OCI-LY7 (cell line): Measurements from ENCODE around the gene MAN2C1. TPM values are rescaled to one million over a fixed set of nuclear protein-coding genes. Genes with fewer than 3 reads are reported as not detected.

Experiments
- BruUV-seq: library from RNA; stranded (reverse); fragments of 400-500 nt; replicated peaks from 2 replicates; lab custom pipeline; 2021; lab: Mats Ljungman, UMichigan
- CTCF ChIA-PET: fragments of 300-600 bp; sonication (Branson Sonifier 250); formaldehyde crosslinking; loops from one replicate; lab custom pipeline; 2022; ENCODE audit warnings: antibody characterized with exemption; ENCODE audit not compliant: unreplicated experiment; lab: Charles Lee
- POLR2A ChIA-PET: fragments of 300-600 bp; sonication (Branson Sonifier 250); formaldehyde crosslinking; loops from one replicate; lab custom pipeline; 2022; ENCODE audit warnings: antibody characterized with exemption; lab: Charles Lee
- DNase-seq: peaks from one replicate; pipeline ENCODE4 v3.0.0-alpha.2; 2015; ENCODE audit warnings: low spot score
- H2AFZ ChIP-seq: fragments of 200-600 bp; sonication (generic), shearing (Covaris generic); 2 replicates; pipeline ENCODE4 v1.6.1; 2014; ENCODE audit warnings: mild to moderate bottlenecking, antibody characterized with exemption, low read length, moderate library complexity
- H3K27ac ChIP-seq: fragments of 200-600 bp; sonication (generic); 2 replicates; pipeline ENCODE4 v1.5.1; 2014; ENCODE audit warnings: mixed run types, low read depth, mild to moderate bottlenecking, moderate library complexity, low read length, inconsistent platforms; ENCODE audit not compliant: poor library complexity, severe bottlenecking
- H3K36me3 ChIP-seq: fragments of 200-600 bp; sonication (generic); 2 replicates; pipeline ENCODE4 v1.6.1; 2014; ENCODE audit warnings: mild to moderate bottlenecking, antibody characterized with exemption, low read length, moderate library complexity, mixed read lengths; ENCODE audit not compliant: insufficient read depth
- H3K4me1 ChIP-seq: fragments of 200-600 bp; sonication (generic); 2 replicates; pipeline ENCODE4 v1.5.1; 2014; ENCODE audit warnings: mild to moderate bottlenecking, low read length; ENCODE audit not compliant: insufficient read depth, poor library complexity, severe bottlenecking
- H3K4me2 ChIP-seq: fragments of 200-600 bp; sonication (generic); 2 replicates; pipeline ENCODE4 v1.6.1; 2014; ENCODE audit warnings: mild to moderate bottlenecking, low read length
- H3K4me3 ChIP-seq: fragments of 200-600 bp; sonication (generic); 2 replicates; pipeline ENCODE4 v1.5.1; 2014; ENCODE audit warnings: mild to moderate bottlenecking, low read depth, low read length; ENCODE audit not compliant: poor library complexity, severe bottlenecking
- H3K79me2 ChIP-seq: fragments of 200-600 bp; sonication (generic); 2 replicates; pipeline ENCODE4 v1.6.1; 2016; ENCODE audit warnings: low read depth, mild to moderate bottlenecking, low read length, moderate library complexity, mixed read lengths; ENCODE audit not compliant: insufficient read depth
- H3K9me2 ChIP-seq: fragments of 200-600 bp; sonication (generic); 2 replicates; pipeline ENCODE4 v1.6.1; 2016; ENCODE audit warnings: mild to moderate bottlenecking, low read length, mixed read lengths; ENCODE audit not compliant: insufficient read depth
- H3K9me3 ChIP-seq: fragments of 200-600 bp; sonication (generic); 2 replicates; pipeline ENCODE4 v1.6.1; 2014; ENCODE audit warnings: mild to moderate bottlenecking, mixed run types, low read length, mixed read lengths
- H4K20me1 ChIP-seq: fragments of 200-600 bp; sonication (generic); 2 replicates; pipeline ENCODE4 v1.6.1; 2014; ENCODE audit warnings: mild to moderate bottlenecking, antibody characterized with exemption, low read length, moderate library complexity, mixed read lengths; ENCODE audit not compliant: insufficient read depth
- EZH2phosphoT487 ChIP-seq: fragments of 200-600 bp; sonication (generic); IDR thresholded peaks from 2 replicates; pipeline ENCODE4 v1.6.1; 2018; ENCODE audit warnings: low read depth, borderline replicate concordance, mild to moderate bottlenecking, mixed run types, antibody characterized with exemption, low read length, moderate library complexity, mixed read lengths
- intact Hi-C: fragments of 100-400 bp; cut with micrococcal nuclease; formaldehyde crosslinking; loops from one replicate; pipeline ENCODE4 v1.10.0; 2022; ENCODE audit not compliant: unreplicated experiment
- total RNA-seq, 2 experiments: library from RNA; depleted of rRNA in 1 of 2; stranded (reverse); fragments of >200 nt in 1 of 2; shearing (Covaris generic) in 1 of 2; gene quantifications; 2 replicates each; pipeline ENCODE4 v1.2.3, GENCODE V29; 2014 to 2022
- TF ChIP-seq, protein P1 (sequence below): fragments of 200-600 bp; sonication (generic); conservative IDR thresholded peaks from 2 replicates; pipeline ENCODE4 v1.5.1; 2014; ENCODE audit warnings: mild to moderate bottlenecking, antibody characterized with exemption, low read length, moderate library complexity, mixed read lengths

MAN2C1 gene
- total RNA-seq, 2 experiments from 2014 or later = 98.8 to 141 TPM

DNA sequence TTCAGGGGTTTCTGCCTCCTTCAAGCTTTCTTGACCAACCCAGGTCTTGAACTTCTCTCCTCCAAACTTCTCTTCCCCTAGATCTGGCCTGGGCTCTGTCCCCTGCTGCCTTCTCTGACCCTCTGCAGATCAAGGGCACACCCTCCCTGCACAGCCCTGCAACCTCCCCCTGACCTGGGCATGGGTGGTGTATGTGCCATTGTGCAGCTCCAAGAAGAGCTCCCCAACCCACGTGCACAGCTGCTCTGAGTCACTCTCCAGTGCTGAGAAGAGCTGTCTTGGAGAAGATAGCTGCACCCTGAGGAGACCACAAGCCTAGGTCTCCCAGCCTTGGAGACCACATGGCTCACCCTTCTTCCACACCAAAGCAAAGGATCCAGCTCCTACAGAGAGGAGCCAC lies 8.0 kb downstream of the MAN2C1 start:
- POLR2A ChIA-PET = interaction anchor here (1.1 kb wide), 1 partner anchor 32 kb away, joined by 4 read pairs; no protein-coding TSS in a partner anchor

DNA sequence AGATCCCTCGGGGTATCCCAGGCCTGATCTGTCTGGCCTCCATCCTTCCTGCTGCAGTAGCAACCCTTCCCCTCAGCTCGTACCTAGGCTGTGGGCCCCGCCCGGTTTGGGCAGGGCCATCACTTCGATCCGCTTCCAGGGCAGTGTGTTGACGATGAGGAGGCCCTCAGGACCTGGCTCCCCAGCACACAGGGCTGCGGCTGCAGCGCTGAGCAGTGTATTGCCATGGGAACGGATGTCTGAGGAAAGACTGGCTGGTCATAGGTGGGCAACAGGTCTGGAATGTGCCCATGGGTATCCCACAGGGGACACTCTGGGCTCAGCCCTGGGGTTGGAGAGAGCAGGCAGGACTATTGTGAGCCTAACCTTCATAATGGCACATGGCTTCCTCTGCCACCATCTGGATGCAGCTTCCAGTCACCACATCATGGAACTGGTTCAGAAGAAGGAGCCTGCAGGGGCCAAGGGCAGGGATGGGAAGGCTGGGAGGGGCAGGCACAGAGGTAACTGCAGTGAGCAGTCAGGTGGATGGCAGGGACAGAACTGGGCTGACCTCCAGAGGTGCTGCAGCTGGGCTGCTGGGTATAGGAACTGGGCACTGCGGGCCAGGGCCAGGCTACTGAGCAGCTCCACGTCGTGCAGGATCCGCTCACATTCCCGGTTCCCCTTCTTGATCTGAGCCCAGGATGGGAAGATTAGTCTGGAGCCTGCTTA lies 8.7 kb downstream of the MAN2C1 start:
- intact Hi-C loops = no loop called here
- TF ChIP-seq, protein P1, sequence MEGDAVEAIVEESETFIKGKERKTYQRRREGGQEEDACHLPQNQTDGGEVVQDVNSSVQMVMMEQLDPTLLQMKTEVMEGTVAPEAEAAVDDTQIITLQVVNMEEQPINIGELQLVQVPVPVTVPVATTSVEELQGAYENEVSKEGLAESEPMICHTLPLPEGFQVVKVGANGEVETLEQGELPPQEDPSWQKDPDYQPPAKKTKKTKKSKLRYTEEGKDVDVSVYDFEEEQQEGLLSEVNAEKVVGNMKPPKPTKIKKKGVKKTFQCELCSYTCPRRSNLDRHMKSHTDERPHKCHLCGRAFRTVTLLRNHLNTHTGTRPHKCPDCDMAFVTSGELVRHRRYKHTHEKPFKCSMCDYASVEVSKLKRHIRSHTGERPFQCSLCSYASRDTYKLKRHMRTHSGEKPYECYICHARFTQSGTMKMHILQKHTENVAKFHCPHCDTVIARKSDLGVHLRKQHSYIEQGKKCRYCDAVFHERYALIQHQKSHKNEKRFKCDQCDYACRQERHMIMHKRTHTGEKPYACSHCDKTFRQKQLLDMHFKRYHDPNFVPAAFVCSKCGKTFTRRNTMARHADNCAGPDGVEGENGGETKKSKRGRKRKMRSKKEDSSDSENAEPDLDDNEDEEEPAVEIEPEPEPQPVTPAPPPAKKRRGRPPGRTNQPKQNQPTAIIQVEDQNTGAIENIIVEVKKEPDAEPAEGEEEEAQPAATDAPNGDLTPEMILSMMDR = no peak
- TF ChIP-seq EZH2phosphoT487 = no peak
- no peak for DNase-seq
- H3K4me1 ChIP-seq = no peaks in the 10 kb centered on the region
- POLR2A ChIA-PET = interaction anchor here (0.6 to 1.1 kb wide), 2 partner anchors 31 to 322 kb away, joined by 4 to 5 read pairs; no protein-coding TSS in a partner anchor
- no peaks in the 10 kb centered on the region for H3K9me2 ChIP-seq
- H3K4me3 ChIP-seq = no peak overlapping the region
- no peaks in the 10 kb centered on the region for H3K79me2 ChIP-seq
- no peaks in the 10 kb centered on the region for H4K20me1 ChIP-seq
- H3K27ac ChIP-seq = no peak overlapping the region
- no peak overlapping the region for H3K4me2 ChIP-seq
- no peak overlapping the region for H2AFZ ChIP-seq
- H3K9me3 ChIP-seq = no peaks in the 10 kb centered on the region
- no TSS peak for BruUV-seq
- H3K36me3 ChIP-seq = peaks cover 31% of the 10 kb centered on the region
- CTCF ChIA-PET = no interaction called here

More for the DNA sequence above, 8.0 kb downstream of the MAN2C1 start:
- H3K27ac ChIP-seq = no peak overlapping the region
- no peaks in the 10 kb centered on the region for H3K79me2 ChIP-seq
- no peak for DNase-seq
- no peaks in the 10 kb centered on the region for H3K4me1 ChIP-seq
- H4K20me1 ChIP-seq = no peaks in the 10 kb centered on the region
- H3K4me2 ChIP-seq = no peak overlapping the region
- BruUV-seq = no TSS peak
- no peak overlapping the region for H2AFZ ChIP-seq
- H3K9me3 ChIP-seq = no peaks in the 10 kb centered on the region
- intact Hi-C loops = no loop called here
- no peak overlapping the region for H3K4me3 ChIP-seq
- no peaks in the 10 kb centered on the region for H3K9me2 ChIP-seq
- peaks cover 31% of the 10 kb centered on the region for H3K36me3 ChIP-seq
- no peak for TF ChIP-seq EZH2phosphoT487
- TF ChIP-seq, protein P1 = no peak
- CTCF ChIA-PET = no interaction called here
